ENCODE results near the gene TNFAIP1. TPM values are rescaled to one million over a fixed set of nuclear protein-coding genes. Genes with fewer than 3 reads are reported as not detected.

The TNFAIP1 gene
- total RNA-seq, 2 donors from 2014 or later: 15.2 to 15.8 TPM

DNA sequence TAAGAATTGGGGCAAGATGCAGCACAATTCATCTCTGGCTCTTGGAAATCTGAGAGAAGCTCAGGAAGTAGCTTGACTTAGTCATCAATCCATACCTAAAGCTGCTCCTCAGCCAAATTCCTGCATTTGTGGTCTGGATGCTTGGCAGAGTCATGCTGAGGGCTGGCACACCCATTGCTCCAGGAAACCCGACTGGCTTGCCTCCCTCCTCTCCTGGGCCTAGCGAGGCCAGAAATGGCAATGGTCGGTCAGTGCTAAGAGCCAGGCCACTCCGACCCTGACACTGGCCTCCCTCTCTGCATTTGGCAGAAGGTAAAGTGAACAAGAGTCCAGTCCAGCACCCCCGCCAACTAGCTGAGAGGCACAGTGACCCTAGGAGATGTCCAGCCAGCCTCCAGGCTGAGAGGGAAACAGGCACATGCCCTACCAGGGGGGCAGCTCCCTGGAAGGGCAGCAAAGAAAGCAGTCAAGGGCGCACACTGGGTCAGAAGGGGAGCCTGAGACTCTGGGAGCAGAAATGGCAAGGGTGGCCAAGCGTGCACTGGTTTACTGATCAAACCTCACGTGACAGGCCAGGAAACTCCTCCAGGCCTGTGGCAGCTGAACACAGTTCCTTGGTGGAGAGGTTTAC, 11.8 kb downstream of the TNFAIP1 start:
- H3K36me3 ChIP-seq (replicated peaks in 1 of 2; ENCODE audit: insufficient read depth in 1 of 2, low read depth in 2 of 2): peaks cover 0 to 44% of the 10 kb centered on the region in 2 donors
- TF ChIP-seq POLR2A (IDR thresholded peaks at IDR 0.05) (peak in 1 of 3 donors; percentile 6), CTCF (IDR thresholded peaks at IDR 0.05) (no peak)
- 30% methylated on average over 2 to 8 of the region's 8 CpGs for WGBS, 2 donors
- ATAC-seq (peak; percentile 4), DNase-seq (peak in 3 of 4 donors; percentile 33 to 54 (median 39))
- intact Hi-C loops (cut with DNase I): no loop called here
- peaks cover 50% of the 10 kb centered on the region for H3K4me1 ChIP-seq
- no peak overlapping the region for H3K4me3 ChIP-seq
- H3K9me3 ChIP-seq: no peaks in the 10 kb centered on the region
- peak overlapping the region; percentile 70 to 87 (median 76) for H3K27ac ChIP-seq
- H3K27me3 ChIP-seq: no peaks in the 10 kb centered on the region

DNA sequence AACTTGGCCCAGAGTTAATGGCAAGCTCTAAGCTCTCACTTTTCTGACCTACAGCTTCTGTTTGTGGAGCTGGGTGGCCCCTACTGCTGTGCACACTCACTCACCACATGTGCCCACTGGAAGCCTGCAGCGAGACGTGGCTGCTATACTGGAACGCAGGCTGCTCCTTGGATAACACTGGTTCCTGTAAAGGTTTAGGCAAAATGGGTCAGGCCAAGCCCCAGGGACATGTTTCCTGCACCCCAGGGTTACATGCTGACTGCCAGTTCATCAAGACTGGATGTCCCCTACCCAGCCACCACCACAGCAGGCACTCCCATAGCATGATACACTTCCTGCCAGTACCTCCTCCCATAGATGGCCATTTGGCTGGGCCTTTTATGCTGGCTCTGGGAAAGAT, 13.4 kb downstream of the TNFAIP1 start:
- Histone ChIP-seq H3K4me1 (peaks cover 50% of the 10 kb centered on the region), H3K4me3 (no peak overlapping the region), H3K36me3 (replicated peaks in 1 of 2; ENCODE audit: insufficient read depth in 1 of 2, low read depth in 2 of 2) (peaks cover 11 to 36% of the 10 kb centered on the region in 2 donors), H3K27me3 (no peaks in the 10 kb centered on the region), H3K9me3 (no peaks in the 10 kb centered on the region), H3K27ac (peak overlapping the region in 3 of 4 donors; percentile 15 to 87 (median 81))
- 52 to 60% methylated on average over 2 to 3 of the region's 3 CpGs for WGBS, 2 donors
- no peak for DNase-seq
- no peak for TF ChIP-seq CTCF (IDR thresholded peaks at IDR 0.05)
- no peak for TF ChIP-seq POLR2A (IDR thresholded peaks at IDR 0.05)
- intact Hi-C loops (cut with DNase I): no loop called here
- no peak for ATAC-seq

- peaks cover 38% of the 10 kb centered on the region for H3K4me1 ChIP-seq
- no peak overlapping the region for H3K27ac ChIP-seq
- whole genome bisulfite sequencing, 2 donors: 90% methylated on average over 6 to 7 of the region's 7 CpGs
- peaks cover 11 to 27% of the 10 kb centered on the region in 2 donors for H3K36me3 ChIP-seq (replicated peaks in 1 of 2; ENCODE audit: insufficient read depth in 1 of 2, low read depth in 2 of 2)
- TF ChIP-seq POLR2A (IDR thresholded peaks at IDR 0.05) (no peak), CTCF (IDR thresholded peaks at IDR 0.05) (no peak)
- DNase-seq (no peak), ATAC-seq (no peak)
- H3K9me3 ChIP-seq: no peaks in the 10 kb centered on the region
- H3K4me3 ChIP-seq: no peak overlapping the region
- intact Hi-C loops (cut with DNase I): no loop called here
- H3K27me3 ChIP-seq: no peaks in the 10 kb centered on the region
Measured at GRCh38 chr17:28350271-28350670, 14.7 kb downstream of the TNFAIP1 start.

DNA sequence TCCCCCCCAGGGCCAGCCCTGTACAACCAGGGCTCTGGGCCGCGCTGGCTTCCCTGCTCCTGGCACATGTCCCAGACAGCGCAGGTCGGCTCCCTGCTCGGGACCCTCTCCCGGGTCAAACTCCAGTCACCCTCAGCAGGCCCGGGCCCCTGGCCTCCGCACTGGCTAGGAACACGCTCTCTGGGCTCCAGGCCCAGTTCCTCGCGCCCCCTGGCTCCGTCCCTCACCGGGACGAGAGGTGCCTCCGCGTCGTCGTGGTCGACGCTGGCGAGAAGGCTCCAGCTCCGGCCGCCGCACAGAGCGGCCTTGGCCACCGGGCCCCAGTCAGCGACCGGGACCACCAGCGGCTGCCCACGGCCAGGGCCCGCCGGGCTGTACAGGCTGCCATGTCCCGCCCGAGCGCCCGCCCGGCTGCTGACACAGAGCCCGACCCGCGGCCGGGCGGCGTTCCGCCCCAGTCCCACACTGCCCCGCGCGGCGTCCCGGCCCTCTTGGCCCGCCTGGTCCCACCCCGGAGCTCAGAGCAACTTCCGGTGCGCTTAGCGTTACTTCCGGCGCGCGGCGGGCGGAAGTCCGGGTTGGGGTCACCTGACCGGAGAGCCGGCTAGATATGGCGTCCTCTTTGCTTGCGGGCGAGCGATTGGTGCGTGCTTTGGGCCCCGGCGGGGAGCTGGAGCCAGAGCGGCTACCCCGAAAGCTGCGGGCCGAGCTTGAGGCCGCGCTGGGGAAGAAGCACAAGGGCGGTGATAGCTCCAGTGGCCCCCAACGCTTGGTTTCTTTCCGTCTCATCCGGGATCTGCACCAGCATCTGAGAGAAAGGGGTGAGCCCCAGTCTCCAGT, 21.7 kb downstream of the TNFAIP1 start, which contains the start of gene POLDIP2:
Gene POLDIP2 (minus strand): TSS at position 467 of the 840 bp plus-strand sequence. CDS start 79 bp downstream, at position 388.
- DNase-seq (peak; percentile 95), ATAC-seq (peak; percentile 99)
- Histone ChIP-seq H3K4me1 (peaks cover 26% of the 10 kb centered on the region), H3K27me3 (no peaks in the 10 kb centered on the region), H3K4me3 (peak within 1 kb of the TSS; percentile 86 to 87), H3K27ac (peak within 1 kb of the TSS; percentile 65 to 93 (median 88)), H3K36me3 (replicated peaks in 1 of 2; ENCODE audit: insufficient read depth in 1 of 2, low read depth in 2 of 2) (peaks cover 11 to 25% of the 10 kb centered on the region in 2 donors), H3K9me3 (no peaks in the 10 kb centered on the region)
- 0 to 1% methylated on average over 22 to 71 of the region's 80 CpGs for WGBS, 2 donors
- peak; percentile 85 to 95 (median 92) for TF ChIP-seq POLR2A (IDR thresholded peaks at IDR 0.05)
- peak in 2 of 7 experiments; percentile 26 to 40 for TF ChIP-seq CTCF (IDR thresholded peaks at IDR 0.05)
- intact Hi-C loops (cut with DNase I): no loop called here
